GM21619 (cell line): ENCODE measurements around the gene MCF2L.

Experiments
- ATAC-seq: cut with Tn5 transposase; IDR thresholded peaks from one replicate; pipeline ENCODE4 v1.9.1; 2021; ENCODE audit not compliant: unreplicated experiment

The MCF2L gene

DNA sequence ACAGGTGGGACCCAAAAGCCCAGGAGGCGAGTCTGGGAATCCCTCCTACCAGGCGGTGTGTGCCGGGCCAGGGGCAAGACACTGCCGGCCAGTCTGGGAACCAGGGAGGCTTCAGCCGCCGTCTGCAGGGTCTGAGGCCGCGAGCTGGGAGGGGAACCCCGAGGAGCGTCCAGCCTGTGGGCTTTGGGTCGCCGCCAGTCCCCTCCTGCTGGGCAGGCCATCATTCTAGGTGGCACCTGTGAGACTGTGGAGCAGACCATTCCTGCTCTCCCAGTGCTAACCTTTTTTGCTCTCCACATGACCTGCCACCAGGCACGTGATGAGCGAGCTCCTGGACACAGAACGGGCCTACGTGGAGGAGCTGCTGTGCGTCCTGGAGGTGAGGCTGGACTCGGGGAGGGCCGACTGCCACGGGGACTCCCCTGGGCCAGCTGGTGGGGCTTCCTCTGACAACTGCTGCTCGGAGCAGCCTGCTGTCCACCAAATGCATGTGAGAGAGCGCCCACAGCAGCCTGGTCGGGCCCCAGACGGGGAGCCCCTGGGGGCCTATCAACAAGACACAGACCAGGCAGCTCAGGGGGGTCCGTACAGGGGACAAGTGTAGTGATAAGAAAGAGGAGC lies 112.0 kb downstream of the MCF2L start:
- no peak for ATAC-seq

DNA sequence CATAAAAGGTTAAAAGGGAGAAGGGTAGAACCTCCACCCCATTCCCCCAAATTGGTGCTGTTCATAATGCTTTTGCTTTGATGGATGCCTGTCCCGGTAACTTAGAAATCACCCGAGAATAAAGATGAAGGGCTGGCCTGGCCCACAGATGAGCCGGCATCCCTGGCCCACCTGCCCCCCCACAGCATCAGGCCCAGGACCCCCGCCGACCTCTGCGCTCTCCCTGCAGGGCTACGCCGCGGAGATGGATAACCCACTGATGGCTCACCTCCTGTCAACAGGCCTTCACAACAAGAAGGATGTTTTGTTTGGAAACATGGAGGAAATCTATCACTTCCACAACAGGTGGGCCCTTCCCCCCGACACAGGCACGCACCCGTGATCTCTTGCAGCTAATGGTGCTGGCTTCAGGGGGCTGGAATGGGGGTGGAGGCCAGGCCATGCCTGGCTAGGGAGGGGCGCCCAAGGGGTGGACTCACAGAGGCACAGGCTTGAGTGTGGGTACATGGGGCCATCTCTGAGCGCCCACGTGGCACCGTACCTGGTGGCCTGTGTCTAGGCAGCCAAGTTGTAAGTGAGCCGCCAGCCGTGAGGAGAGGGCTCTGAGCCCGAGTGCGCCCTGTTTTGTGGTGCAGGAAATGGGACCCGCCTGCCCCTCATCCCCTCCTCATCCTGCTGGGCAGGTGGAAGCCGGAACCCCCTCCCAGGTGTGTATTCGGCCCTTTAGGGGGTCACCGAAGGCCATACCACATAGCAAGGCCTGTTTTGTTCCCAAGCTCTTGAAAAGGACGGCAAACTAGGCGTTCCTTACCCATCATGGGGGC lies 113.4 kb downstream of the MCF2L start:
- ATAC-seq, result no peak

DNA sequence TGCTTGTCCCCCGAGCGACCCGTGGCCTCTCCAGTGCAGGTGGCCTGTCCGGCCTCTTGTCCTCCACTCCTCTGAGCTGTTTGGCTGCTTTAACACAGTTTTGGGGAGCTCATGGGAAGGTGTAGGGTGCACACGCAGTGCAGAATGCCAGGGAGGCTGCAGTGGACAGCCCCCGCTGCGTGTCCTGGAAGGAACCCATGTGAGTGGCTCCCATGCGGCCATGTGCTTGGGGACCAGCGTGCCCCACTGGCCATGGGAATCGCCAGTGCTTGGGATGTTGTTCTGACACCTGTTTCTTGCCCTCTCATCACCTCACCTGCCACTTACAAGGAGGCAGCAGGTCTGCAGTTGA lies 114.0 kb downstream of the MCF2L start:
- no peak for ATAC-seq

GRCh38 chr13:113083402-113084061 lies 114.5 kb downstream of the MCF2L start:
- ATAC-seq, result no peak

GRCh38 chr13:113084094-113084942 lies 115.3 kb downstream of the MCF2L start:
- no peak for ATAC-seq

- no peak for ATAC-seq
Observed at GRCh38 chr13:113084943-113085540, 116.0 kb downstream of the MCF2L start.

DNA sequence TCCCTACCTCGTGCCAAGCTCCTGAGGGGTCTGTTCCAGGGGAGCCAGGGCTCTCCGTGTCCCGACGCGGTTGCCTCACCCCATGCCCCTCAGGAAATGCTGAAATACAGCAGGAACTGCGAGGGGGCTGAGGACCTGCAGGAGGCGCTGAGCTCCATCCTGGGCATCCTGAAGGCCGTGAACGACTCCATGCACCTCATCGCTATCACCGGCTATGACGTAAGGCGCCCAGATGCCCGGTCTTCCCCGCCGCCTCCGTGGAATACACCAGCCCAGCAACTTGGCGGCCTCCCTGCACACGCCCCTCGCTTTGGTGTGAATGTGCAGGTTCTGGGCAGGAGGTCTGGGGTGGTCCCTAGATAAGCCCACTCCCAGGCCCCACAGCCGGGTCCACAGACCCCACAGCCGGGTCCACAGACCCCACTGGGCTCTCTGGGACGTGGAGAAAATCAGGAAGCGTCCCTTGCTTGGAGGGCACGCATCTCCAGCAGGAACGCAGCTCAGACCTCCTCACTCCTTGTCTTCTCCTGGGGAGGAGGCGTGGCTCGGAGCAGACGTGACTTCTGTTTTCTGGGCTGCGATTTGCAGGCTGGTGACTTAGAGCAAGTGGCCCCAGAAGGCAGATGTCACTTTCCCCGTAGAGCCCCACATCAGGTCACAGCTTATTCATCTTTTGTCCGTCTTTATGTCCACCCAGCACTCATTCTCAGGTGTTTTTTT lies 117.2 kb downstream of the MCF2L start:
- ATAC-seq, result no peak

DNA sequence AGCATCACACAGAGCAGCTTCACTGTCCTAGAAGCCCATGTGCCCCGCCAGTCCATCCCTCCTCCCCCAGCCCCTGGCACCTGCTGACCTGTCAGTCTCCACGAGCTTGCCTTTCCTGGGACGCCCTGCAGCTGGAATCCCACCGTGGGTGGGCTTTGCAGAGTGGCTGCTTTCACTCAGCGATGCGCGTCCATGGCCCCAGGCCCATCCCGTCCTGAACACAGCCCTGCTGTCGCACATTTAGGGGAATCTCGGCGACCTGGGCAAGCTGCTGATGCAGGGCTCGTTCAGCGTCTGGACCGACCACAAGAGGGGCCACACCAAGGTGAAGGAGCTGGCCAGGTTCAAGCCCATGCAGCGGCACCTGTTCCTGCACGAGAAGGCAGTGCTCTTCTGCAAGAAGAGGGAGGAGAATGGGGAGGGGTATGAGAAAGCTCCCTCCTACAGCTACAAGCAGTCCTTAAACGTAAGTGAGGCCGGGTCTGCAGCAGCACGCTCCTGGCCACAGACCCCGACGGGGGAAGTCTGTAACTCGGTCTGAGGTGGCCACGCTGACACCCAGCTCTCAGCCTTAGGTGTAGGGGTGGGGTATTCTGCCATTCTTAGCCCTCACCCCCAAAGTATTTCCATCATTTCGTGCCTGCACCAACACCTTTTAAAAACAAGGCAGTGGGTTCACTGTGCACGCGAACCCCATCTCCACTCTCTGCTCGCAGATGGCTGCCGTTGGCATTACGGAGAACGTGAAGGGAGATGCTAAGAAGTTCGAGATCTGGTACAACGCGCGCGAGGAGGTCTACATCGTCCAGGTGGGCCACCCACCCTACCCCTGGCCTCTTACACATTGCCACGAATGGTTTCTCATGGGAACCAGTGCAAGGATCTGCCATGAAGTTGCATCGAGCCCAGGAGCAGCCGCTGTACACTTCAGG lies 118.2 kb downstream of the MCF2L start:
- ATAC-seq, result no peak

DNA sequence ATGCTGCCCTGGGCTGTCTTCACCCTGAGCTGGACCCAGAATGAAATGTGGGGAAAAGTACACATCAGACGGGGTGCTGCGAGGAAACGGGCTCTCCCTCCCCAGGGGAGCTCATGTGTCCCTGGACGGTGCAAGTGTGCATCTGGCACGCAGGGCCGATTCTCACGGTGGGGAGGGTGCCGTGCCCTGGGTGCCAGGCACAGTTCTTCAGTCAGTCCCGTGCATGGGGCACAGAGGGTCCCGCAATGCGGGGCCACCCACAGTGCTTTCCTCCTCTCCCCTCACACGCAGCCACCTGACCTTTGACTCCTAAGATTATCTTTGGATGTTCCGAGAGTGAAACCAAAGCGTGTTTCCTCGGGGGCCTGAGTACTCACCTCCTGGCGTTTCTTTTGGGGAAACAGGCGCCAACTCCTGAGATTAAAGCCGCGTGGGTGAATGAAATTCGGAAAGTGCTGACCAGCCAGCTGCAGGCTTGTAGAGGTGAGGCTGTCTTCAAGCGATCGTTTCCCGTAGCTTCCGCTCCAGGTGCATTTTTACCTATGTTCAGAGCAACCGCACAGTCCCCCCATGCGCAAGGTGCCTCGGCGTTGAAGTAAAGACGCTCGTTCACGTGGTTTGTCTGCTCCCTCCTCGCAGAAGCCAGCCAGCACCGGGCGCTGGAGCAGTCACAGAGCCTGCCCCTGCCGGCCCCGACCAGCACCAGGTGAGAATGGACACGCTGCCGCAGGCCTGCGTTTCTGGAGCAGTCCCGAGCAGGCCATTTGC lies 119.1 kb downstream of the MCF2L start:
- ATAC-seq, result no peak

GRCh38 chr13:113088691-113089020 lies 119.6 kb downstream of the MCF2L start:
- no peak for ATAC-seq

DNA sequence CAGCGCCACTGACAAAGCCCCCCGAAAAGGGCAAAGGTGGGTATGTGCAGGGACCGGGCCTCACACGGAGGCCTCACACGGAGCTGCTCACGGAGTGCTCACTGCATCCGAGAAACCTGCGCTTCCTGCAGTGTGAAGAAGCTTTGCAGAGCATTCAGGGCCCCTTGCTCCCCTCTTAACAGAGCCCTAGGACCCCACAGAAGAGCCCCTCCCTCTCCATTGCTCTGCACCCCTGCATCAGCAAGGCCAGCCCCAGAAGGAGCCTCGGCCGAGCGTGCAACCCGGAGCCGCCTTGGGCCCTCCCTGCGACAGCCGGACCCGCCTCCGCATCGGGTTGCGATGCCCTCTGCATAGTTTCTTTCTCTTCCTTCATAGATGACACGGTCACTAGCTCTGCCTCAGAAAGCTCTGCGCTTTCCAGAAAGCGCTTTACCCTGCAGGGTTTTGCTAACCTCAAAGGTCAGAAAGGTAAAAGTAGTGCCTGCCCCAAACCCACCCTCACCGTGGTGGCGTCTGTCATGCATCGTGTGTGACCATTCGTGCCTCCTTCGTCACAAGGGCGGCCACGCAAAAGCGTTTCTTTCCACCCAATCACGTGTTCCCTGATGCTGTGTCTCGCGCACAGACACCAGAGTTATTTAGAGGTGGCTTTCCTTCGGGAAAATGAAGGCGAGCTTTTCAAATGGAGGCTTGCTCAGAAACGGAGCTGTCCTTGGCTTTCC lies 120.8 kb downstream of the MCF2L start:
- no peak for ATAC-seq

DNA sequence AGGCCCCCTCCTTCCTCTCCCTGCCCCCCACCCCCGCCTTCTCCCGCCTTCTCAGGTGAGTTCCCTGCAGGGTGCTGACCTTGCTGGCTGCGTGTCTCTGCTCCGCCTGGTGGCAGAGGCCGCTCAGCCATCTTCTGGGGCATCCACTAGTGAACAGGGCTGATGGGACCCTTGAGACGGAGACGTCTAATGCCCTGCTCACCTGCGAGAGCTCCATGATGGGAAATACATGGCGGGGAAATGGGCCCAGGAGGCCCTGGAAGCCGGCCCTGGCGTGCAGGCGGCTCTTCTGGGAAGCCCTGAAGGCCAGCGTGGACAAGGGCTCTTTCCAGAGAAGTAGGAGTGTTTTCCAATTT lies 121.4 kb downstream of the MCF2L start:
- no peak for ATAC-seq

DNA sequence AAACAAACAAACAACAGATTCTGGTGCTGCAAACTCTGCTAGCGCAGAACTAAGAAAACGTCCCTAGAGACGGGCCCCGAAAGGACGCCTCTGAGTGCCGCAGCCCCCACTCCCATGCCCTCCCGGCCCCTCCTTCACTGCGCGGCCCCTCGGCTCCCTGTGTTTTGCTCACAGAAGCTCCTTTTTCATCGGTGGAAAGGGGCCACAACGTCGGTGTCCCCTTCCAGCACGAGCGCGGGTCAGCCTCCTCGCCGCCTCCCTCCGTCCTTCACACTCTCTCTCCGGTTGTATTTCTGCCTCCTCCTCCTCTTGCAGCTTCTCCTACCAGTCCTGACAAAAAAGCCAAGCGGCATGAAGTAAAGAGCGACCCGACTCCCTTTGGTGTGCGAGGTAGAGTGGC lies 121.8 kb downstream of the MCF2L start:
- no peak for ATAC-seq

DNA sequence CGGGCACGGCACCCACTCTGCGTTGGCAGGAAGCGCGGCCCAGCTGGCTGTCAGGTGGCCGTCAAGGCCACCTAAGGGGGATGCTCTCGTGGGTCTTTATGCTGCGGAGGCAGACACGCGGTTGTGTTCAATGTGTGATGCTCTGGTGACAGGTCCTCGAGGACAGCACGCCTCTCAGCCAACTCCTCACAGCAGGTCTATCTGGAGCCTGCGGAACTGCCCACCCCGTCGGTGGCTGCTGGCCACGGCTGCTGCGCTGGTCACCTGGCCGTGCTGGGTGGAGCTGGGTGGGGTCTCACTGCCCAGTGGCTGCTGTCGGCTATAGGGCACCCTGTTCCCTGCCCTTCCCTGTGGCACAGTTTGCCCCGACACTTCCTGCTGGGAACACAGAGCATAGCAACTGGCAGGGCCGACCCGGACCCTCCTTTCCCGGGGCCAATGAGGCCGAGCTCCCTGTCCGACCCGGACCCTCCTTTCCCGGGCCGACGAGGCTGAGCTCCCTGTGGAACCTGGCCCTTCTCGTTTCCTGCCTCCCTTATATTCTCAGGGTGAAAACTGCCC lies 122.3 kb downstream of the MCF2L start:
- ATAC-seq, result no peak

DNA sequence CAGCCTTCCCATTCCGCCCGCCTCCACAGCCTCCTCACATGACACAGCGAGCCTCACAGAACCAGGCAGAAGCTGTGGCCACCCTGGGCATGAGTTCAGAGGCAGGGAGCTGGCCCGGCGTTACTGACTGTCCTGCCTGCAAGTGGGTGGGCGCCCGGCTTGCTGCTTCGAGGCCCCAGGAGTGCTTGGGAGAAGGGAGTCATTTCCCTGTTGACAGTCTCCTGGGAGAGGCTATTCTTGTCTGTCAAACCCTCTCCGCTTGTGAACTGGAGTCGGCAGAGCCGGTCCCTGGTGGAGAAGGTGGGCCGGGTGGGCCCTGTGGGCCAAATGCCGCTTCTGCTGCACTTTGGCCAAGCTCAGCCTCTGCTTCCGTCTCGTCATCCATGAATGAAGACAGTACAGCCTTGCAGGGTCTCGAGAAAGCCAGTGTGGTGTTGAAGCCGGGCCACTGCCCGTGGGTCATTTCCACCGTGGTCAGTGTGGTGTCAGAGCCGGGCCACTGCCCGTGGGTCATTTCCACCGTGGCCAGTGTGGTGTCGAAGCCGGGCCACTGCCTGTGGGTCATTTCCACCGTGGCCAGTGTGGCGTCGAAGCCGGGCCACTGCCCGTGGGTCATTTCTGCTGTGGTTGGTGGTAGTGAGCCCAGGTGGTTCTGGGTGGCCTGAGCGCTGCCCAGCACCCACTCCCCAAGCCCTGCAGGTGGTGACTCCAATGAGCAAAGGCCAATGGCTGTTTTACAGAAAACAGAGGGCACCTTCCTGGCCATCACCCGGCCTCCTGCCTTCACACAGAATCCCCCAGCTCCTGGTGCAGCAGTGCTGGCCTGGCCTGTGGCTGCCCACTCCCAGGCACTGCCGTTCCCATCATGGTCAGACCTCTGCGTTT lies 123.1 kb downstream of the MCF2L start:
- no peak for ATAC-seq

DNA sequence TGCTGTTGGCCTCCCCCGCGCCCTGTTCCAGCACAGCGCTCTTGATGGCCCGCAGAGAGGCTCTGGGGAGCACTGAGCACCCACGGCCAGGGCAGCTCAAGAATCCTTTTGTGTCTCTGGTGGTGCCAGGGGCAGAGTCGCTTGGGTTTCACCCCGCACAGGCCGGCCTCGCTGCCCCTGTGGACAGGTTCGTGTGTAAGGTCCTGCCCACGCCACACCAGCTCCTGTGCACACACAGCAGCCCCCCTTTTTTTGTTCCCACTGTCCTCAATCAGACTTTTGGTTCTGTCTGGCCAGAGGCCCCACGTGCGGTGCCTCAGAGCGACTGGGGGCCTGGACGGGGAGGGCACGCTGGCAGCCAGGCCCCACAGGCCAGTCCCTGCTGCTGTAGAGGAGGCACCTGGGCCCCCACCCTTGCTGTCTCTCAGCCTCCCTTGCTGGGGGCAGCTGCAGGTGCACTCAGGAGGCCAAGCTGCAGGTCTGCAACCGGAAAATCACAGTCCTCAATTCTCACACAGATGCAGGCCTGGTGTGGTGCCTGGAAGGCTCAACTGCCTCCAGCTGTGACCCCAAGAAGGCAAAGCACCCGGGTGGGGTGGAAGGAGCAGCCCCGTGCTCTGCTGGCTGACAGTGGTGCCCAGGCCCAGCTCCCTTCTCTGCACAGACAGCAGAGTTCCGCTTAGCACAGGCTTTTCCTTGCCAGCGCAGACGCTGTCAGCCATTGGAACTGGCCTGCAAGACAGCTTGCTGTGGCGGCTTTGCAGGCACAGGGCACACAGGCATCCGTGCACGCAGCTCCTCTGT lies 124.0 kb downstream of the MCF2L start:
- ATAC-seq, result no peak
